KOPT-K1 (cell line): ENCODE data around the gene TPK1.

ENCODE experiments used
- H3K27ac ChIP-seq: fragments of 200-600 bp; sonication (generic); 2 replicates; pipeline ENCODE4 v1.5.1; 2016; ENCODE audit warnings: antibody characterized with exemption, mild to moderate bottlenecking, low read depth, low read length; ENCODE audit not compliant: poor library complexity, severe bottlenecking
- H3K36me3 ChIP-seq: fragments of 200-600 bp; sonication (generic); 2 replicates; pipeline ENCODE4 v1.5.1; 2017; ENCODE audit warnings: antibody characterized with exemption, mild to moderate bottlenecking, low read length, moderate library complexity; ENCODE audit not compliant: insufficient read depth
- H3K9me3 ChIP-seq: fragments of 200-600 bp; sonication (generic); 2 replicates; pipeline ENCODE4 v1.5.1; 2017; ENCODE audit warnings: antibody characterized with exemption, low read length, mild to moderate bottlenecking; ENCODE audit not compliant: insufficient read depth, poor library complexity, severe bottlenecking

TPK1 gene

GRCh38 chr7:144534655-144535395, 301.0 kb downstream of the TPK1 start:
- Histone ChIP-seq H3K9me3 (no peaks in the 10 kb centered on the region), H3K36me3 (no peaks in the 10 kb centered on the region), H3K27ac (no peak overlapping the region)

DNA sequence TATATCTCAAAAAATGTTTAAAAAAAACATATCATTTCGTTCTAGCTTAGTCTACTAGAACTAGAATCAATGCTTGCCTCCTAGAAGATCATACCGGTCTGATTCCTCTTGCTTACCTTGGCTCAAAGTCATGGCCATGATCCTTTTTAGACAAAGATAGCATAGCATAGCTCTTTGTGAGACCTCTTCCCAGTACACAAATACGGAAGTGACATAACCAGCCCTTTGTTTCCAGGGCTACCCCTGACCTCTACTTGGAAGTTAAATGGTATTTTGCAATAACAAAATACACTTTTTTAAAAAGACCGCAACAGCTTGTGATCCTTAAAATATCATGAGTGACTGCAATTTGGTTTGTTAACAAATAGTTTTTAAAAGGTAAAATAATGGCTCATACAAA, 301.7 kb downstream of the TPK1 start:
- Histone ChIP-seq H3K36me3 (no peaks in the 10 kb centered on the region), H3K9me3 (no peaks in the 10 kb centered on the region), H3K27ac (no peak overlapping the region)

DNA sequence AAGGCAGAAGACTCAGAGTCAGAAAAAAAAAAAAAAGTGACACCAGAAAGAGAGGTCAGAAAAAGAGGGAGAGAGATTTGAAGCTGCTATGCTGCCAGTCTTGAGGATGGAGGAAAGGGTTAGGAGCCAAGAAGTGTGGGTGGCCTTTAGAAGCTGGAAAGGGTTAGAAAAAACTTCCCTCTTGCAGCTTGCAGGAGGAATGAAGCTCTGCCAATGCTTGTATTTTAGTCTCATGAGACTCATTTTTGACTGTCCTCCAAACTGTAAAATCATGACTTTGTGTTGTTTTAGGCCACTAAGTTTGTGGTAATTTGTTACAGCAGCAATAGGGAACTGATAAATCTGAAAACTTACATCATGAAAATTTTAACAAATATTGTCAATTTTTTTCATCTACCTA, 304.7 kb downstream of the TPK1 start:
- no peak overlapping the region for H3K27ac ChIP-seq

DNA sequence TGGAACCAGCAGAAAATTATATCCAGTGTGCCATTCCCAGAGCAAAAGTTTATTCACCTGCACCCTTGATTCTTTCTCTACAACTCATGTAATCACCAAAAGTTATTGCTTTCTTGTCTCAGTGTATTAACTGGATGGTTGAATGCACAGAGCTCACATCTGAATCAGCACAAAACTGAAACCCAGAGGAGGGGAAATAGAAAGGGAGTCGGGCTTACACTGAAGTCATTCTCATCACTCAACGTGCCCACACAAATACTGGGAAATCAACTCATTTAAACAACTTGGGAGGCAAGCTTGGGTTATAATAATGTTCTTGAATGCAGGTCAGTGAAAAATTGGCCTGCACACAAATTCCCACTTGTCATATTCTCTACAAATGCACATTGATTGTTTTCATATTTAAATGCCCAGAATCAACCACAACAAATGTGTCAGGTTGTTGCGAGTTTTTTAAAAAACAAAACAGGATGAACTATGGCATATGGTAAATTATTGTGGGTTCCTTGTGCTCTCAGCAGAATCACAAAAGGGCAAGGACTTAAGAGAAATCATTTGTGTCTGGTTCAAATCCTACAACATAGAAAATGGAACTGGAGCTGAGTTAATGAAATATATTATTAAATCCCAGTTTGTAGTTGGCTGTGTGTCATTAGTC, 306.5 kb downstream of the TPK1 start:
- Histone ChIP-seq H3K36me3 (no peaks in the 10 kb centered on the region), H3K27ac (no peak overlapping the region), H3K9me3 (no peaks in the 10 kb centered on the region)

More for the DNA sequence above, 304.7 kb downstream of the TPK1 start:
- Histone ChIP-seq H3K36me3 (no peaks in the 10 kb centered on the region), H3K9me3 (no peaks in the 10 kb centered on the region)

DNA sequence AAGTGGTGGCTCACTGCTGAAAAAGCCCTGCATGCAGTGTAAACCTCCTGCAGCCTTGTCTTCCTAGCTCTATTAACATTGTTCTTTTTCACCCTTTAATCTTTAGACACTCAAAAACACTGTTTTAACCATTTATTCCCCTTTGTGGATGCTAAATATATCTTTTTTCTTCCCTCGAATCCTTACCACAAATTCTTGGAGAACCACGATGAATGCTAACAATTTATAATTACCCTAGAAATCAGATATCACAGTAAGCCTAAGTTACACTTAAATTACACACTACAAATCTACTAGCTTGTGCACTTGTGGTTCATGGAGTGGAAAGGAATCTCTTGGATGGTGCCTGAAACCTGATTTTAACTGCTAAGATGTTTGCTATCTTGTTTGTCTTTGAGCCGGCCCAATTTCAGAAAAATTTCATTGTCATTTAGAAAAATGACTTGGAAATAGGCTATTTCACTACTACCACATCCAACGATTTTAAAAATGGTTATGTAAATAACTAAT, 307.3 kb downstream of the TPK1 start:
- no peak overlapping the region for H3K27ac ChIP-seq
- no peaks in the 10 kb centered on the region for H3K36me3 ChIP-seq
- H3K9me3 ChIP-seq, result no peaks in the 10 kb centered on the region

DNA sequence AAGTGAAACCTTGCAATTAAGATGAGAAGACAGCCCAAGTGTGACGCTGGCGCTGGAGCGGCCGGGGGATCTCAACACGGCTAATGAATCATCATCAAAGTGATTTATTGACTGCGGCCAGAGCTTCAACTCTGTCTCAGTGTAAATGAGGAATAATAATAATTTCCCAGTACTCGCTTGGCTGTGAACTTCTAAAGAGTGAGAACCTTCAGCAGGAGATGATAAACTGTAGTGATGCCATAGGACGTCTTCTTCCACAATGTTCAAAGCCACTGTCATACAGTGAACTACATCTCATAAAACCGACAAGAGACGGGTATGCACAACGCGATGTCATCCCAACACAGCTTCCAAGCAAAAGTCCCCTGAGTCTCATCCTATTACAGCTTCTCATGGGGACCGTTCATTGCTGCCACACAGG, 308.8 kb downstream of the TPK1 start:
- Histone ChIP-seq H3K9me3 (no peaks in the 10 kb centered on the region), H3K36me3 (no peaks in the 10 kb centered on the region), H3K27ac (no peak overlapping the region)

- Histone ChIP-seq H3K36me3 (no peaks in the 10 kb centered on the region), H3K27ac (no peak overlapping the region), H3K9me3 (no peaks in the 10 kb centered on the region)
Measured at GRCh38 chr7:144525956-144526355, 309.9 kb downstream of the TPK1 start.

GRCh38 chr7:144524271-144524670, 311.6 kb downstream of the TPK1 start:
- Histone ChIP-seq H3K27ac (no peak overlapping the region), H3K9me3 (no peaks in the 10 kb centered on the region), H3K36me3 (no peaks in the 10 kb centered on the region)

DNA sequence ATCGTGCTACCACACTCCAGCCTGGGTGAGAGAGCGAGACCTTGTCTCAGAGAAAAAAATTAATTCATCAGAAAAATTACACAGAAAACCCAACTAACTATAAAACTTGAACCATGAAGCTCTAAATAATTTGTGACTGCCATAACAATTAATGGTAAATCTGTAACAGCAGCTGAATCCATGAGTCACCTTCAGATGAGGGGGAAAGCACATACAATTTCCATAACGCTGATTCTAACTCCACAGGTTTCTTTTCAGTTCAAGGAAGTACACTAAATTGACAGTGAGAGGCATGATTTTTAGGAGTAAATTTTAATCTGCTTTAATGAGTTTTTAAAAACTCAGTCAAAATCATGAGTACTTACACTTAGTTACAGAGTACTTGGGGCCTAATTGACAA, 312.2 kb downstream of the TPK1 start:
- no peaks in the 10 kb centered on the region for H3K36me3 ChIP-seq
- no peaks in the 10 kb centered on the region for H3K9me3 ChIP-seq
- no peak overlapping the region for H3K27ac ChIP-seq

- Histone ChIP-seq H3K9me3 (no peaks in the 10 kb centered on the region), H3K36me3 (no peaks in the 10 kb centered on the region), H3K27ac (no peak overlapping the region)
Measured at GRCh38 chr7:144519925-144520324, 315.9 kb downstream of the TPK1 start.

DNA sequence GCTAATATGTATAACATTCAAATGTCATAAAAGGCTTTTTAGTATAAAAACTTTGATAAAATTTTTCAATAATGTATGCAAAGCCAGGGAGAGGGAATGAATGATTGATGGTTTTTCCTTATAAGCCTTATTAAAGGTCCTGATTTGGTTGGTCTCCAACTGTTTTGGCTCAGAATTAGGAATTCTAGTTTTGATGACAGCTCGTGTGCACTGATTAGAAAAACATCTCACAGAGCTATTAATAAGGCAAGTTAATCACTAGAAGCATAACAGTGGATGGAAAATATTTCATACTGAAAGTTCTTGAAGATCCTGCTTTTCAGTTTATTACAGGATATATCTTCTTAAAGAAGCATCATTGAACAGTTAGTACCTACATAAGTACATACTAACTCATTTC, 317.5 kb downstream of the TPK1 start:
- Histone ChIP-seq H3K27ac (no peak overlapping the region), H3K36me3 (no peaks in the 10 kb centered on the region), H3K9me3 (no peaks in the 10 kb centered on the region)

DNA sequence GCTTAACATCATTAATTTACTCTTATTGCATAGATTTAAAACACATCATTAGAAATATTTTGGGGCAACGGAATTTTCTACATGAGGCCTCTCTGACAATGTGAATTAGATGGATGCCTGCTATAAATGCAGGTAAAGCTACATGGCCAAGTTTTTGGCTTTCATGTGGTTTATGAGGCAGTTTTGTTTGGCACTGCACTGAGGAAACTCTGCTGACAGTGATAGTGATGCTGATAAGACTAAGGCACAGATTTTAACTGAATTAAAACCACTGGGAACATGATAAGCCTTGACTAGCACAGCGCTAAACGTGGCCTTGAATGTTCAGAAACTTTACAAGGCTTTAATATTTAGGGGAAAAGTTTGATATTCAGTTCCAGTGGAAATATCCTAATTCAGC, 318.1 kb downstream of the TPK1 start:
- no peak overlapping the region for H3K27ac ChIP-seq
- no peaks in the 10 kb centered on the region for H3K9me3 ChIP-seq
- H3K36me3 ChIP-seq, result no peaks in the 10 kb centered on the region

DNA sequence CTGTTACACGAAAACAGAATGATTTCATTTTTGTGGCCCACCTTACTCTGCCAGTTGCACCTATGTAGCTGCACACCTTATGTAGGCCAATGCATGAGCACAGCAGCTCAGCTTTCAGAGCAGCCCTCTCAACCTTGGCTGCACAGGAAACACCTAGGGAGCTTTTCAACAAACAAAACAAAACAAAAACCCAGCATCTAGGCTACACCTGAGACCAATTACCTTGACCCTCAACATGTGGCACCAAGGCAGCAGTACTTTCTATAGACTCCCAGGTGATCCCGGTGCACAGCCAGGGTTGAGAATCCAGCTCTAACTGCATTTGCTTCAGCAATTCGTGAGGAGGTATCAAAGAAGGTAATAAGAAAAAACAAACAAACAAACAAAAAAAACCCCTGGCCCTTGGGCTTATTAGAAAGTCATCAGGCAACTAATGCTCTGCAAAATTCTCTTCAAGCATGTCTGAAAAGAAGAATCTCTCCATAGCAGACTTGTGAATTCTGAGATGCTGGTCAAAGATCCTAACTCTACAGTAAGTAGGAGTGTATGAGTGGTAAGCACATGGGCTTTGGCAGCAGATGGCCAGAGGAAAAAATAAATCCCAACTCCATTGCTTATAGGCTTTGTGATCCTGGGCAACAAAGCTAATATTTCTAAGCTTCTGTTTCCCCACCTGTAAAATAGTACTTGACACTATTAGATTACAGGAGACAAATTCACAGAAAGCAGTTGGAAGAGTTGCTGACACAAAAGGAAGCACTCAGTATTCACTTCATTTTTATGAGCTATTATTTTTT, 318.9 kb downstream of the TPK1 start:
- Histone ChIP-seq H3K36me3 (no peaks in the 10 kb centered on the region), H3K9me3 (no peaks in the 10 kb centered on the region), H3K27ac (no peak overlapping the region)

GRCh38 chr7:144513334-144513733, 322.5 kb downstream of the TPK1 start:
- H3K9me3 ChIP-seq, result no peaks in the 10 kb centered on the region
- no peaks in the 10 kb centered on the region for H3K36me3 ChIP-seq
- no peak overlapping the region for H3K27ac ChIP-seq

- Histone ChIP-seq H3K9me3 (no peaks in the 10 kb centered on the region), H3K27ac (no peak overlapping the region), H3K36me3 (no peaks in the 10 kb centered on the region)
Measured at GRCh38 chr7:144510621-144511020, 325.2 kb downstream of the TPK1 start.
